Esophagus muscularis mucosa (tissue), 4 donors: ENCODE results near the gene TGFBR1.

Experiments used
- CTCF ChIP-seq, 3 experiments: fragments of 200-600 bp in 2 of 3; fragments of 450-650 bp in 1 of 3; sonication (generic) in 2 of 3; IDR thresholded peaks; one replicate each; pipeline ENCODE4 v1.5.1; 2017 to 2019; ENCODE audit warnings: antibody characterized with exemption in 3 of 3, mild to moderate bottlenecking in 2 of 3, moderate library complexity in 1 of 3
- EP300 ChIP-seq: sonication (generic); formaldehyde crosslinking; IDR thresholded peaks from one replicate; pipeline ENCODE4 v1.6.1; 2017; ENCODE audit warnings: antibody characterized with exemption
- POLR2A ChIP-seq: fragments of 450-650 bp; IDR thresholded peaks from one replicate; pipeline ENCODE4 v1.6.1; 2017; ENCODE audit warnings: antibody characterized with exemption, moderate library complexity, mild to moderate bottlenecking, low read depth
- POLR2AphosphoS5 ChIP-seq, 2 donors: sonication (generic); formaldehyde crosslinking; IDR thresholded peaks; one replicate each; pipeline ENCODE4 v1.6.1; 2017; ENCODE audit warnings: antibody characterized with exemption in 2 of 2

- TF ChIP-seq EP300 (no peak), POLR2A (no peak), CTCF (IDR thresholded peaks at IDR 0.05) (no peak), POLR2AphosphoS5 (IDR thresholded peaks at IDR 0.05) (no peak)
These were observed 55.3 kb downstream of the TGFBR1 start for GRCh38 chr9:99160173-99160572.
